Effector memory CD4-positive, alpha-beta T cell (primary cell): ENCODE measurements around the gene DDIAS.
"Not testable (repeated sequence)": the region's sequence is repeated elsewhere in the genome, so short reads cannot be mapped to it uniquely, and the experiment has no call there.

Experiments
- DNase-seq, 3 donors: peaks; one replicate each; pipeline ENCODE4 v3.0.0-alpha.2; 2020
- H3K27ac ChIP-seq: 2 replicates; pipeline ENCODE4 v1.7.0; 2013; ENCODE audit warnings: mild to moderate bottlenecking, low read length, moderate library complexity; ENCODE audit not compliant: insufficient read depth, poor library complexity, severe bottlenecking
- H3K27me3 ChIP-seq: replicated peaks from 2 replicates; pipeline ENCODE4 v1.7.0; 2013; ENCODE audit warnings: mild to moderate bottlenecking, low read length; ENCODE audit not compliant: insufficient read depth, control insufficient read depth, poor library complexity, severe bottlenecking
- H3K36me3 ChIP-seq: 2 replicates; pipeline ENCODE4 v1.7.0; 2013; ENCODE audit warnings: mild to moderate bottlenecking, low read length, moderate library complexity; ENCODE audit not compliant: control insufficient read depth, insufficient read depth
- H3K4me1 ChIP-seq: 2 replicates; pipeline ENCODE4 v1.7.0; 2013; ENCODE audit warnings: low read length, mild to moderate bottlenecking; ENCODE audit not compliant: control insufficient read depth, insufficient read depth, poor library complexity, severe bottlenecking
- H3K4me3 ChIP-seq: 2 replicates; pipeline ENCODE4 v1.7.0; 2013; ENCODE audit warnings: low read length, low read depth, mild to moderate bottlenecking; ENCODE audit not compliant: insufficient read depth, poor library complexity, severe bottlenecking
- H3K9me3 ChIP-seq: 2 replicates; pipeline ENCODE4 v1.7.0; 2013; ENCODE audit warnings: mild to moderate bottlenecking, low read length, moderate library complexity; ENCODE audit not compliant: control insufficient read depth

The DDIAS gene

DNA sequence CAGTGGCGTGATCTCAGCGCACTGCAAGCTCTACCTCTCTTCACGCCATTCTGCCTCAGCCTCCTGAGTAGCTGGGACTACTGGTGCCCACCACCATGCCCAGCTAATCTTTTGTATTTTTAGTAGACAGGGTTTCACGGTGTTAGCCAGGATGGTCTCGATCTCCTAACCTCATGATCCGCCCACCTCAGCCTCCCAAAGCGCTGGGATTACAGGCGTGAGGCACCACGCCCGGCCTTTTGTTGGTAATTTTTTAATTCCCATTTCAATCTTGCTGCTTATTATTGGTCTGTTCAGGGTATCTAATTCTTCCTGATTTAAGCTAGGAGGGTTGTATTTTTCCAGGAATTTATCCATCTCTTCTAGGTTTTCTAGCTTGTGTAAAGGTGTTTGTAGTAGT lies 18.2 kb downstream of the DDIAS start:
- H3K4me1 ChIP-seq, H3K9me3 ChIP-seq, H3K36me3 ChIP-seq, H3K4me3 ChIP-seq, DNase-seq, H3K27me3 ChIP-seq: not testable (repeated sequence)
- H3K27ac ChIP-seq = peak overlapping the region; percentile 37

DNA sequence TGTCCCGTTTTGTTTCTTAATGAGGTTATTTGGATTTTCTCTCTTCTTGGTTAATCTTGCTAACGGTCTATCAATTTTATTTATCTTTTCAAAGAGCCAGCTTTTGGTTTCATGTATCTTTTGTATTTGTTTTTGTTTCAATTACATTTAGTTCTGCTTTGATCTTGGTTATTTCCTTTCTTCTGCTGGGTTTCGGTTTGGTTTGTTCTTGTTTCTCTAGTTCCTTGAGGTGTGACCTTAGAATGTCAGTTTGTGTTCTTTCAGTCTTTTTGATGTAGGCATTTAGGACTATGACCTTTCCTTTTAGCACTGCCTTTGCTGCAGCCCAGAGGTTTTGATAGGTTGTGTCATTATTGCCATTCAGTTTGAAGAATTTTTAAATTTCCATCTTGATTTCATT lies 18.7 kb downstream of the DDIAS start:
- not testable (repeated sequence) for H3K4me1 ChIP-seq, DNase-seq, H3K27me3 ChIP-seq, H3K9me3 ChIP-seq, H3K4me3 ChIP-seq, H3K36me3 ChIP-seq
- peak overlapping the region; percentile 37 for H3K27ac ChIP-seq

DNA sequence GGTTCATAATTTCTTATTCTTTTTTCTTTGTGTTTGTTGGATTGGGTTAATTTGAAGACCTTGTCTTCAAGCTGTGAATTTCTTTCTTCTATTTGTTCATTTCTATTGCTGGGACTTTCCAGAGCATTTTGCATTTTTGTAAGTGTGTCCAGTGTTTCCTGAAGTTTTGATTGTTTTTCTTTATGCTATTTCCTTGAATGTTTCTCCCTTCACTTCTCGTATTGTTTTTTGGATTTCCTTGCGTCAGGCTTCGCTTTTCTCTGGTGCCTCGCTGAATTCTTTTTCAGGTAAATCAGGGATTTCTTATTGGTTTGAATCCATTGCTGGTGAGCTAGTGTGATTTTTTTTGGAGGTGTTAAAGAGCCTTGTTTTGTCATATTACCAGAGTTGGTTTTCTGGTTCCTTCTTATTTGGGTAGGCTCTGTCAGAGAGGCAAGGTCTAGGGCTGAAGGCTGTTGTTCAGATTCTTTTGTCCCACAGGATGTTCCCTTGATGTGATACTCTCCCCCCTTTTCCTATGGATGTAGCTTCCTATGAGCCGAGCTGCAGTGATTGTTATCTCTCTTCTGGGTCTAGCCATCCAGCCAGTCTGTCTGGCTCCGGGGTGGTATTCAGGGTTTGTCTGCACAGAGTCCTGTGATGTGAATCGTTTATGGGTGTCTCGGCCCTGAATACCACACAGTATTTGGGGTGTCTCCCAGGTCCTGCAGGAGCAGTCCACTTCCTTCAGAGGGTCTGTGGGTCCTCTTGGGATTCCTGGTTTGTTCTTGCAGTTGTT lies 21.0 kb downstream of the DDIAS start:
- H3K4me1 ChIP-seq, H3K4me3 ChIP-seq, H3K27ac ChIP-seq, H3K9me3 ChIP-seq, H3K27me3 ChIP-seq, H3K36me3 ChIP-seq, DNase-seq: not testable (repeated sequence)

DNA sequence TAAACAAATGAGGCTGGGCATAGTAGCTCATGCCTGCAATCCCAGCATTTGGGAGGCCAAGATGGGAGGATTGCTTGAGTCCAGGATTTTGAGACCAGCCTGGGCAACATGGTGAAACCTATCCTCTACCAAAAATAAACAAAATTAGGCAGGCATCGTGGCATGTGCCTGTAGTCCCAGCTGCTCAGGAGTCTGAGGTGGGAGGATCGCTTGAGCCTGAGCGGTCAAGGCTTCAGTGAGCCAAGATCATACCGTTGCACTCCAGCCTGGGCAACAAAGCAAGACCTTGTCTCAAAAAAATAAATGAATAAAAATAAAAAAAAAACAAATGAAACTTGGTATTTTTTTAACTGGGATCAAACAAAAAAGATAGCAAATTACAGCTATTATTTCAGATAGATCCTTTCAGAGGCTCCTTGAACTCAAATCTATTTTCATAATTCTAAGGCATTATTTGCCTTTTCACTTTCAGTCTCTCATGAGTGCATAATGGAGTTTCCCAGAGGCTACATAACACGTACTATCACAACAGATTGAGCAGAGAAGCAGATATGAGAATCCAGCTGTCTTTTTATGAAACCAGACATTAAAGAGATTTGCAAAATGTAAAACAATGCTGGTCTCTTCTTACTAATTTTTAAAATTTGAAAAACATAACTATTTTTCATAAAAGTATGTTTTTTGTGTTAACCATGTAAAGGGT lies 23.1 kb downstream of the DDIAS start:
- H3K4me3 ChIP-seq = no peak overlapping the region

DNA sequence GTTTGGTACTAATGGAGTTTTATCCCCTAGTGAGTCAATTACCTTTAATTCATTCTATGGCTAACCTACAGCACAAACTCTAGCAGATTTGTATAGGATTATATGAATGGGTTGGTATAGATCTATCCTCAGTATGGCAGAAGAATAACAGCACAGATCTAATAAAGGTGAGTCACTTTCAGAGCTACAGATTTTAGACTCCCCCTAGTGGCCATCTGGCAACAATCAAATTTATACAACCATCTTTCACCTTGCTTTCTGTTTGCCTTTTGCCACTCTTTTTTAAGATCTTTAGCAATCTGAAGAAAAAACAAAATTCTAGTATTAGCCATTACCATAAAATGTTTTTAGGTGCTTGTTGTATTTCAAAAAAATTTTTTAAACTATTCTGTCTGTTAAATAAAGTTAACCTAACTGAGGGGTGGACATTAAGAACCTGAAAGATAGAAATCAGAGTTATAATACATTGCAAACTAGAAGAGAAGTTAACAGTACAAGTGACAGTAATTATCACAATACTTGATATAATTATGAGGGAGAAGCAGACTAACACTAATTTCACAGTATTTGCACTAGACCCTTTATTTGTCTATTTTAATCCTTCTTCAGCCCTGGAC lies 25.8 kb downstream of the DDIAS start:
- Histone ChIP-seq H3K4me1 (no peaks in the 10 kb centered on the region), H3K4me3 (no peak overlapping the region), H3K27ac (no peak overlapping the region), H3K27me3 (no peaks in the 10 kb centered on the region), H3K9me3 (no peaks in the 10 kb centered on the region), H3K36me3 (no peaks in the 10 kb centered on the region)
- DNase-seq = peak in 1 of 3 donors; percentile 8

More for the DNA sequence above, 23.1 kb downstream of the DDIAS start:
- Histone ChIP-seq H3K27me3 (no peaks in the 10 kb centered on the region), H3K27ac (no peak overlapping the region), H3K4me1 (peaks cover 4% of the 10 kb centered on the region), H3K9me3 (no peaks in the 10 kb centered on the region), H3K36me3 (no peaks in the 10 kb centered on the region)
- DNase-seq = no peak

DNA sequence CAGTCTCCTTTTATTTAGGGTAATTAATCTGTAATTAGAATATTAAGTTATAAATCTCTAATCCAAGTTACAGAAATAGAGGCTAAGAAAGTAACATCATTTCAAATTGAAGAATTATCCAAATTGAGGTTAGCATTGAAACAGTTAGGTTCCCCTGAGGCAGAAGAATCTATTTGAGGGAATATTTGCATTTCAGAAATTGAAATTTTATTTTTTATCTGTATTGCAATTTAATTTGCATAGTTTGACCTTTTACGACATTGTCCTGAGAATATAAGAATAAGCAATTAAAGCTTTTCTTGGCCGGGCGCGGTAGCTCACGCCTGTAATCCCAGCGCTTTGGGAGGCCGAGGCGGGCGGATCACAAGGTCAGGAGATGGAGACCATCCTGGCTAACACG lies 27.6 kb downstream of the DDIAS start:
- Histone ChIP-seq H3K9me3 (no peaks in the 10 kb centered on the region), H3K27ac (no peak overlapping the region), H3K4me3 (no peak overlapping the region), H3K36me3 (no peaks in the 10 kb centered on the region), H3K4me1 (no peaks in the 10 kb centered on the region), H3K27me3 (no peaks in the 10 kb centered on the region)
- no peak for DNase-seq

DNA sequence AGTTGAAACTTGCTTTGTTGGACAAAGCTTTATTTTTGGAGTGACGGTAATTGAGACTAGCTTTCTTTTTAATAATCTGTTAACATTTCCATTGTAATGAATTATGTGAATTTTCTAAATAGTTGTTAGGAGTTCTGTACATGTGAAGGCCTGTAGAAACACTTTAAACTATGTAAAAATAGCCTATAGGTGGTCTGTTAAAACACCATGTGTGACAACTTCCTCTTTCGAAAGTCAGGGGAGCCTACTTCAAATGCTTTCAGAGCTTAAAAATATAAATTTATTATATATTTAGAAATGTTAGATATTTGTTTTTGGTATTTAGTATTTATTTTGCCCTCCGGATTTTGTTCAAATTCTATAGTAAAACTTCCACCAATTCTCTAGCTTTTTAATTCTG lies 28.7 kb downstream of the DDIAS start:
- no peaks in the 10 kb centered on the region for H3K9me3 ChIP-seq
- H3K27ac ChIP-seq = no peak overlapping the region
- H3K4me3 ChIP-seq = no peak overlapping the region
- no peaks in the 10 kb centered on the region for H3K36me3 ChIP-seq
- no peaks in the 10 kb centered on the region for H3K27me3 ChIP-seq
- DNase-seq = no peak
- no peaks in the 10 kb centered on the region for H3K4me1 ChIP-seq

DNA sequence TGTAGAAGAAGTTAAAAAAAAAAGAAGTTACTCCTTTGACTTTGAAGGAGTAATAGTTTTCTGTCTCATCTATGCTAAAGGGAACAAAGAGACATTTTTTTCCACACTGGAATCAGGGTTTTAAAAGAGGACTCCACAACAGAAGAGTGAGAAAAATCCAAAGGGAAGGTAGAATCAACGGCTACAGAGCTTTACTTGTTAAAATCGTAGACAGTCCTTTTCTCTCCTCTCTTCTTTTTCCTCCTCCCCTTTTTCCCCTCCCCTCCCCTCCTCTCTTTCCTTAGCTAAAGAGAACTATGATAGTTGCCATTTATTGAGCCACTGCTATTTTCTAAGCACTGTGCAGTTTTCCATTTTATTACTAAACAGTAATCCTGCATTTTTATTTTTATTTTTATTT lies 29.2 kb downstream of the DDIAS start:
- no peak overlapping the region for H3K27ac ChIP-seq
- H3K9me3 ChIP-seq = no peaks in the 10 kb centered on the region

DNA sequence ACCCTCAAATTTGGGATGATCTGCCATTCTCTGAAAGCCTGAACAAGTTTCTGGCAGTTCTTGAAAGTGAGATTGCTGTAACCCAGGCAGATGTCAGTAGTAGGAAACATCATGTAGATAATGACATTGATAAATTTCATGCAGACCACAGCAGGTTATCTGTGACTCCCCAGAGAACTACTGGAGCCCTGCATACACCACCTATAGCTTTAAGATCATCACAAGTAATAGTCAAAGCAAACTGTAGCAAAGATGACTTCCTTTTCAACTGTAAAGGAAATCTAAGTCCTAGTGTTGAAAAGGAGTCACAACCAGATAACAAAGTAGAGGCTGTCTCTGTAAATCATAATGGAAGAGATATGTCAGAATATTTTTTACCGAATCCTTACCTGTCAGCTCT lies 31.0 kb downstream of the DDIAS start:
- H3K4me3 ChIP-seq = no peak overlapping the region
- DNase-seq = no peak
- no peaks in the 10 kb centered on the region for H3K4me1 ChIP-seq
- no peak overlapping the region for H3K27ac ChIP-seq
- H3K9me3 ChIP-seq = no peaks in the 10 kb centered on the region
- no peaks in the 10 kb centered on the region for H3K36me3 ChIP-seq
- H3K27me3 ChIP-seq = no peaks in the 10 kb centered on the region

More for the DNA sequence above, 29.2 kb downstream of the DDIAS start:
- Histone ChIP-seq H3K4me3 (no peak overlapping the region), H3K27me3 (no peaks in the 10 kb centered on the region), H3K36me3 (no peaks in the 10 kb centered on the region), H3K4me1 (no peaks in the 10 kb centered on the region)
- DNase-seq = no peak

DNA sequence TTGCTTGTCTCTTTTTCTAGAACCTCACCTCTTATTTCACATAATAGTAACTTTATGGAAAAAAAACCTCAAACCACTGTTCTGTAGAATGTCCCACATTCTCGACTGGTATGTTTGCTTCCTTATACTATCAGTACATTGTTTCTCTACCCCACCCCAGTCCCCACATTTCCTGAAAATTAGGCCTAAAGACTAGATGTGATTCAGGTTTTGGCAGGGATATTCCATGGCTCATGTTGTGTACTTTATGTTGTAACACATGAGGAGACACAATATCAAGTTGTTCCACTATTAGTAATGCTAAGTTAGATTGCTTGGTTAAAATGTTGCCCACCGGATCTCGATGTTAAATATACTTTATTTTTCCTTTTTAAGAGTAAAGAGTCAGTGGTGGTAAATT lies 34.7 kb downstream of the DDIAS start:
- no peak overlapping the region for H3K4me3 ChIP-seq
- DNase-seq = no peak
- no peaks in the 10 kb centered on the region for H3K4me1 ChIP-seq
- no peaks in the 10 kb centered on the region for H3K36me3 ChIP-seq
- H3K27me3 ChIP-seq = no peaks in the 10 kb centered on the region
- no peak overlapping the region for H3K27ac ChIP-seq
- H3K9me3 ChIP-seq = no peaks in the 10 kb centered on the region
